GM19468 (cell line): ENCODE data around the gene NFATC3.

Source experiments
- ATAC-seq: cut with Tn5 transposase; IDR thresholded peaks from one replicate; pipeline ENCODE4 v1.9.1; 2021; ENCODE audit warnings: mild to moderate bottlenecking, moderate library complexity, moderate number of reproducible peaks; ENCODE audit not compliant: unreplicated experiment; ENCODE audit errors: extremely low read depth

The NFATC3 gene

DNA sequence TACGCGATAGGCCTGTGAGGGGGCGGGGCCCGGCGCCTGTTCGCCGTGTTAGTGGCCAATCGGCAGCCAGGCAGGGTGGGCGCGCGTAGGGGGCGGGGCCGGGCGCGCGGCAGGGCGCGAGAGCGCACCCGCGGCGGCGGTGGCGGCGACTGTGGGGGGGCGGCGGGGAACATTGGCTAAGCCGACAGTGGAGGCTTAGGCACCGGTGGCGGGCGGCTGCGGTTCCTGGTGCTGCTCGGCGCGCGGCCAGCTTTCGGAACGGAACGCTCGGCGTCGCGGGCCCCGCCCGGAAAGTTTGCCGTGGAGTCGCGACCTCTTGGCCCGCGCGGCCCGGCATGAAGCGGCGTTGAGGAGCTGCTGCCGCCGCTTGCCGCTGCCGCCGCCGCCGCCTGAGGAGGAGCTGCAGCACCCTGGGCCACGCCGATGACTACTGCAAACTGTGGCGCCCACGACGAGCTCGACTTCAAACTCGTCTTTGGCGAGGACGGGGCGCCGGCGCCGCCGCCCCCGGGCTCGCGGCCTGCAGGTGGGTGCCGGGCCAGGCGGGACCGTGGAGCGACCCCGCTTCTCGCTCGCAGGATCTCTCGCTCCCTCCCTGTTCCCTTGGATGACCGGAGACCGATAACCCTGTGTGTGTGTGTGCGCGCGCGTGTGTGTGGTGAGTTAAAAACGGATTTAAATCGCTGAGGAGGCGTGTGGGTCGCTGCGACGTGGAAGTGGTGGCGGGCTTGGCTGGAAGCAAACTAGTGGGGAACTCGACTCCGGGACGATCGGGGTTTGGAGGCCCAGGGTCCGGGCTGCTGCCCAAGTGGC, at the start of gene NFATC3:
NFATC3 (plus strand) TSS at position 112 of the 813 bp plus-strand sequence; CDS start at position 424, 312 bp downstream.
- ATAC-seq: peak; percentile 55

DNA sequence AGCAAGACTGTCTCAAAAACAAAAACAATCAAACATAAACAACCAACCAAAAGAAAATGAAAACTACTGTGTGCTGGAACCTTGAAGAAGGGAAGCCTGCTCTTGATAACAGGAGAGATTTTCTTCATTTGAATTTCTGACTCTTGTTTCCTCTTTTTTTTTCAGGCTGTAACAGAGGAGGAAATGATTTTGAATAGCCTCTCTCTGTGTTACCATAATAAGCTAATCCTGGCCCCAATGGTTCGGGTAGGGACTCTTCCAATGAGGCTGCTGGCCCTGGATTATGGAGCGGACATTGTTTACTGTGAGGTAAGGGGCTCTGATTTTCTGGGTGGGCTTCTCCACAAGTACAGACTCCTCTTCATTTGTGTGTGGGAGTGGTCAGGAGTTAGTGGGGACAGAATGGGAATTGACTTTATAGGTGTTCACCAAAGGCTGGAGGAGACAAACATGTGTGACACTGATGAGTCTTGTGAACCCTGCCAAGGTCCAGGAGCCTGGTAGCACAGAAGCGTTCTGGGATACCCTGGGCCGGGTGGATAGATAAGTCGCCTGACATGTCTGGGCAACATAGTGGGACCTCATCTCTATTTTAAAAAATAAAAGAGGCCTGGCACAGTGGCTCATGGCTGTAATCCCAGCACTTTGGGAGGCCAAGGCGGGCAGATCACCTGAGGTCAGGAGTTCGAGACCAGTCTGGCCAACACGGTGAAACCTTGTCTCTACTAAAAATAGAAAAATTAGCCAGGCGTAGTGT, 47.2 kb upstream of the NFATC3 start:
- ATAC-seq: no peak

DNA sequence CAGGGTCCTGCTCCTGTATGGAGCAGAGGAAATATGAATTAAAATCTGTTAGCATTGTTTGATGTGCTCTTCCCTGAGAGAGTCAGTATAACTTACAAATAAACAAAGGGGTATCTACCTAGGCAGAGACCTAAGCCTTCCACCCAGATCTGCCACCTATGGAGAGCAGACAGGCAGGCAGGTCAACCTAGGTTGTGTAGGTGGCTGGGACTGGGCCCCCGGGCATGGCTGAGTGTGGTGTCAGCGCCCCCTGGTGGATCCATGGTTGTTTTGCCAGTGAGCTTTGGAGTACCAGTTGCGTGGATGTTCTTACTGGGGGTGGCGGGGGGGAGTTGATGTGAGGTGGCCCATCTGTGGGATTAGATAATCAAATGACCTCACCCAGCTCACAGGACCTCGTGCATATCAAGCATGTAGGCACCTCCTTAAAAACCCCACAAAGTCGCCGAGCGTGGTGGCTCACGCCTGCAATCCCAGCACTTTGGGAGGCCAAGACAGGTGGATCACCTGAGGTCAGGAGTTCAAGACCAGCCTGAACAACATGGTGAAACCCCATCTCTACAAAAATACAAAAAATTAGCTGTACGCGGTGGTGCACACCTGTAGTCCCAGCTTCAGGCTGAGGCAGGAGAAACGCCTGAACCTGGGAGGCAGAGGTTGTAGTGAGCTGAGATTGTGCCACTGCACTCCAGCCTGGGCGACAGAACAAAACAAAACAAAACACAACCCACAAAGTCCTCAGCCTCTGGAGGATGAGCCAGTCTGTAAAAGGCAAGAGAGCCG, 44.5 kb upstream of the NFATC3 start:
- no peak for ATAC-seq

DNA sequence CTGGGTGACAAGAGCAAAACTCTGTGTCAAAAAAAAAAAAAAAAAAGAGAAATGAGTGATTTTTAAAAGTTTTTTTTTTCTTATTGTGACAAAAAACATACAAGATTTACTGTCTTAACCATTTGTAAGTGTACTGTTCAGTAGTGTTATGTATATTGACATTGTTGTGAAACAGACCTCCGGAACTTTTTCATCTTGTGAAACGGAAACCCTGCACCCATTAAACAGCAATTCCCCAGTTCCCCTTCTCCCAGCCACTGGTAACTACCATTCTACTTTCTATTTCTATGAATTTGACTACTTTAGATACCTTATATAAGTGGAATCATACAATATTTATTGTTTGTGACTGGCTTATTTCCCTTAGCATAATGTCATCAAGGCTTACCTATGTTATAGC, 43.4 kb upstream of the NFATC3 start:
- ATAC-seq: no peak

DNA sequence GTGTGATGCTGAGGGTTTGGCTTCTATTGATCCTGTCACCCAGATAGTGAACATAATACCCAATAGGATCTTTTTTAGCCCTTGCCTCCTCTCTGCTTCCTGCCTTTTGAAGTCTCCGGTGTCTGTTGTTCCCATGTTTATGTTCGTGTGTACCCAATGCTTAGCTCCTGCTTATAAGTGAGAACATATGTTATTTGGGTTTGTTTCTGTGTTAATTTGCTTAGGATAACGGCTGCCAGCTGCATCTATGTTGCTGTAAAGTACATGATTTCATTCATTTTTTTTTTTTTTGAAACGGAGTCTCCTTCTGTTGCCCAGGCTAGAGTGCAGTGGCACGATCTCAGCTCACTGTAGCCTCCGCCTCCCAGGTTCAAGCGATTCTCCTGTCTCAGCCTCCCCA, 39.1 kb upstream of the NFATC3 start:
- no peak for ATAC-seq

DNA sequence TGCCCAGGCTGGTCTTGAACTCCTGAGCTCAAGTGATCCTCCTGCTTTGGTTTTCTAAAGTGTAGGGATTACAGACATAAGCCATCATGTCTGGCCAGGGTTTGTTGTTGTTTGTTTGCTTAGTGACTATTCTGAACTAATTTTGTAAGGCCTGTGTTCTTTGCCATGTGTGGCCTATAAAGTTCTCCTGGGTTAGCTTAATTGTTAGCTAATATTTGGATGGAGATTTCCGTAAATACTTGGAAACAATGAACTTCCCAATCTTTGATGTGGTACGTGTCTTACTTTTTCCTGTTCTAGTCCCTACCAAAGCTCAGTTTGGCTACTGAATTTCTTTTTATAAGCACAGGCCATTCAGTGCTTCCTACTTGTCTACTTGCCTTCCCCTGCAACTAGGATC, 37.2 kb upstream of the NFATC3 start:
- ATAC-seq: no peak

DNA sequence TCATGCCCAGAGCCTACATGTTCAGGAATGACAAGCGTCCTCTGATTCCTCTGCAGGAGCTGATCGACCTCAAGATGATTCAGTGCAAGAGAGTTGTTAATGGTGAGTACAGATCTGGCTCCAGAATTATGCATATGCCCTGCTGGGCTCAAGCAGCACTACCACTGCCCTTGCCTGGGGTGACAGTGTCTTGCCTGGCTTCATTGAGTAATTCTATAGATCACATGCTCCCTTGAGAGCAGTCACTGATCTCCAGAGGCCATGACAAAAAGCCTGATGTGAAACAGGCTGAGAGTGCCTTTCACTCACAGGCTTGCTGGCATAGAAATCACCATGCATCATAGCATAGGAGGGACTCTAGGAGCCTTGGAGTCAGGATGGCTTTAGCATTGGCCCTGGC, 35.7 kb upstream of the NFATC3 start:
- no peak for ATAC-seq

DNA sequence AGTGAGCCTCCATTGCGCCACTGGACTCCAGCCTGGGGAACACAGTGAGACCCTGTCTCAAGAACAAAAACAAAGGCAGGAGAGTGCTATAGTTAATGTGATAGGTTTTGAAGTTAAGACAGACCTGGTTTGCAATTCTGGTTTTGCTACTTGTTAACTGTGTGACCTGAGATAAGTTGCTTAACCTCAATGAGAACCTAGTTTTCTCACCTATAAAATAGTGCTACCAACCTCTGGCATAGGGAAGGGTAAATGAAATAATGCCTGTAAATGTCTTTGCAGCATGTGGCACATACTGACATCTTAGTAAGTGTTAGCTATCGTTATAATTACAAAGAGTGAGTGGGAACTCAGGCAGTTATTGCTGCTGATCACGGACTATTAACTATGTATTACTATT, 29.8 kb upstream of the NFATC3 start:
- ATAC-seq: no peak

DNA sequence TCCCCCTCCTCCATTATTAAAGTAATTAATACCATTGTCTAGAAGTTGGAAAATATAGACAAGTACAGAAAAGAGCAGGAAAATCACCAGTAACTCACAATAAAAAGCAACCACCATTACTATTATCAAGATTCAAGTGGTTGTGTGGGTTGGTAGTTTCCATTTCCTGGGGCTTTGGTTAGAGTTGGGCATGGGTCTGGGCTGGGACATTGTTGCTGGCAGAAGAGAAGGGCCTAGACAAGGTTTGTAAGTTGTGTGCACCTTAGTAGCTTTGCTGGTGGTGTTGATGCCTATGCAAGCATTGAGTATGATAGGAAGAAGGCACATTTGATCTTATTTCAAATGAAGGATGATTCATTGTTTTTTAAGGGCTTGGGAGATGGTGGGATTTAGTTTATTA, 25.4 kb upstream of the NFATC3 start:
- no peak for ATAC-seq

DNA sequence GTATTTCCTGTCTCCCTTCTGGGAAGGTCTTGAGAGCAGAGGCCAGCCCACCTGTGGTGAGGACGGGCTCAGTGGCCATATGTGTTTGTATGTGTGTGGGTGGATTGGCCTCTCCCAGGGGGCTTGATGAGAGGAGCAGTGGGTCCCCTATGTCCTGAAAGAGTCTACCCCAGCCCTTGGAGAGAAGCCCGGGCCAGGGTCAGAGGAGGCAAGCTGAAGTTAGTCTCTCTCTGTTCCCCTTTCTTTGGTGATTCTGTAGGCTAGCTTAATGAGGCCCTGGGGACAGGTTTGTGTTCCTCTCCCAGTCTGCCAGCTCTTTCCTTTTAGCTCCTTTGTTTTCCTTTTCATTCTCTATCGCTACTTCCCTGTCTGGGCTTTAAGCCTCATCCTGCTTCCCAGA, 23.8 kb upstream of the NFATC3 start:
- ATAC-seq: no peak

DNA sequence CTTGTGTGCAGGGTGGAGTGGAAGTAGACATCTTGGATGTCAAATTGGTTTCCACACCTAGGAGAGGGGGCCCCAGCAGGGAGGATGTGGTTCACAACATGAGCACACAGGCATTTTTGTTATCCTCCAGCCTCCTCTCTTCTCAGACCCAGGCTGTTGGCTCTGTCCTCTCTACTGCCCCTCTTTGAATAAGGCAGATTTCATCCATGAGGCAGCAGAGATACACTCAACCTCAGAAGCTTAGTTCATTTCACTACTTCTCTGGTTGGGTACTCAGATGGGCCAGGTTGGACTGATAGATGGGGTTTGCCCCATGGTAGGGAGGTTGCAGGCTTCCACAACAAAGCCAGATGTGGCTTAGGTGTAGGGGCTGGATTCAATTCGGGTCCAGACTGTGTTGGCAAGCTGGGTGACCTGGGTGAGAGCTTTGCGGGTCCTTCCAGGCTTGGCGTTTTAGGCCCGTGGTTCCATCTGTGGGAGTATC, 22.2 kb upstream of the NFATC3 start:
- ATAC-seq: no peak

DNA sequence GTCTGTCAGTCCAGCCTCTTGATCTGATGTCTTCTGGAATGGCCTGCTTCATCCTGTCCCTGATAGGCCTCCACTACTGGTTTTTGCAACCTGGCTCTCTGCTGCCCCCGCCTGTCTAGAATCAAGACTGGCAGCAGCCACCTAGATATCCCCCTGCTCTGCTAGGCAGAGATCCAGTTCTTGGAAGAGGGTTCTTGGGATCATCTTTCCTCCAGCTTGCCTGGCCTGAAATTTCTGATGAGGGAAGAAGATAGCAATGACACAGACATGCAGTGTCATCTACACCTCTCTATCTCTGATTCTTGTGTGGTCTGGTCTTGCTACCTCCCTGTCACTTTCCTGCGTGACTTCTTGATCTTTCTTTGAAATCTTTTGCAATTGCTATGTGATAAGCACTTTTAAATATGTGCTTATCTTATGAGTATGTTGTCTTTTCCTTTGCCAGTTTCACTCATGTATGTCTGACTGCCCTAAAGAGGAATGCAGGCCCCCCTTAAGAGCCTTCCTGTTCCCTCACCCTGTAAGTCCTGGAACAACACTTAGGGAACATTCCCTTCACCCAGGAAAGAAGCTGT, 20.3 kb upstream of the NFATC3 start:
- ATAC-seq: no peak

DNA sequence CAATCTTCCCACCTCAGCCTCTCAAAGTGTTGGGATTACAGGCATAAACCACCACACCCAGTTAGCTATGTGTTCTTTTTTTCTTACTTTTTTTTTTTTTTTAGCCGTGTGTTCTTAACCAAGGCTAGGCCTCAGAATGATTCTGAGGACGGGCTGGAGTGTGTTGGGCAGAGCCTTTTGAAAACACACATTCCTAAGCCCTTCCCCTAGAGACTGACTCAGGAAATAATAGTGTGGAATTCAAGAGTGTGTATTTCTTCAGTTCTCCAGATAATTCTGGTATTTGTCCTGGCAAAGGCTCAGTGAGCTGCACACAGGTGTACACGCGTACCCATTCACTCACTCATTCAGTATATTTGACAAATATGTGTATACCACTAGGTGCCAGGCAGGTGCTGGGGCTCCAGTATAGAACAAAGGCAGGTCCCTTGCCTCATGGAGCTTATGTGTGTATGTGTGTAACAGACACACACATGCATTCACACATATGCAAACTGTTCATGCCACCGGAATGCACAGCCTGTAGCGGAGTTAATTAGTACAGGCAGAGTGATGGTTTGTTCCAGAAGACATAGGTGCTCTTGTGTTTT, 19.4 kb upstream of the NFATC3 start:
- no peak for ATAC-seq

DNA sequence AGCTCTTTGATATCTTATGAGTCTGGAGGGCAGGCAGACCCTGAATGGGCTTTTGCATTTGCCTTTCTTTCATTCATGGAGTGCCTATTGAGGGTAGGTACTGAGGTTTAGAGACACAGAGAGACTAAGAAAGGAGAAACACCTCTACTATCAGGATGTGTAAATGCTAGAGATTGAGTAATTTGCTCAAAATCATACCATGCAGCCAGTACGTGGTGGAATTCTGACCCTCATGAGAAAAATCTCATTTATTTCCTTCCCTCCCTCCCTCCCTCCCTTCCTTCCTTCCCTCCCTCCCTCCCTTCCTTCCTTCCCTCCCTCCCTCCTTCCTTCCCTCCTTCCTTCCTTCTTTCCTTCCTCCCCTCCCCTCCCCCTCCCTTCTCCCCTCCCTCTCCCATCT, 18.4 kb upstream of the NFATC3 start:
- no peak for ATAC-seq

DNA sequence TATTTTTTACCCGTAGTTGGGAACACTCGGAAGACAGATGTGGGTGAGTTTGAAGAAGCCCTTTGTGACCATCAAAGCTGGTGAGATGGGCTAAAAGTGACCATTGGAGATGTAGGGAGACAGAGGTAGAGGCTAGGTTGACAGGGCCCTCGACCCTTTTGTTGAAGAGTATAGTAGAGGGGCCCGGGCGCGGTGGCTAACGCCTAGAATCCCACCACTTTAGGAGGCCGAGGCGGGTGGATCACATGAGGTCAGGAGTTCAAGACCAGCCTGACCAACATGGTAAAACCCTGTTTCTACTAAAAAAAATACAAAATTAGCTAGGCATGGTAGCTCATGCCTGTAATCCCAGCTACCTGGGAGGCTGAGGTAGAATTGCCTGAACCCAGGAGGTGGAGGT, 16.2 kb upstream of the NFATC3 start:
- no peak for ATAC-seq

DNA sequence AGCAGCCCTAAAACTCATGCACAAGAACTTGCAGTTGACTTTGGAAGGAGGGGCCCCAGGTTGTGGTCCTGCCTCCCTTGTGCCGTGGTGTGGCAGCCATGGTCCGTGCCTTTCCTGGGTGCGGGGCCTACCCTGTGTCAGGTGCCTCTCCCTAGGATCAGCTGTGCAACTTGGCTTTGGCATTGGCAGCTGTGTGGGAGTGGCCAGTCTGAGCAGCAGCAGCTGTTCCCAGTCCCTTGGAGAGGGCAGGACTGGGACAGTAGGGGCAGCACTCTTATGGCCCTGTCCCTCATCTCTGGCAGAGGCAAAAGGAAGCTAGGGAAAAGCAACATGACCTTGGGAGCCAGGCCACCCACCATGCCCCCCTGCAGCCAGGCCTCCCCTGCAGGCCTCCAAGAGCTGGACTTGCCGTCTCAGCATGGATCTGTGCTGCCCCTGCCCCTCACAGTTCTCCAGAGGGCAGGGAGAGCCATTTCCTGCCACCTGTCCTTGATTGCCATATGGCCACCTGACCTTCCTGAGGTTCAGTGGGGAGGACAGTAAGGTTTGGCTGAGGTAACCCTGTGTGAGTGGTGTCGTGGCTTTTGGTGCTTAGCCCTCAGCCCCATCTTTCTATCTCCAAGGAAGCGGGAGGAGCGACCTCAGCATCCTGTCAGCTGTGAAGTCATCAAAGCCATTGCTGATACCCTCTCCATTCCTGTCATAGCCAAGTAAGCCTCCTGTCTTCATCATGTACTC, 15.5 kb upstream of the NFATC3 start:
- ATAC-seq: no peak

DNA sequence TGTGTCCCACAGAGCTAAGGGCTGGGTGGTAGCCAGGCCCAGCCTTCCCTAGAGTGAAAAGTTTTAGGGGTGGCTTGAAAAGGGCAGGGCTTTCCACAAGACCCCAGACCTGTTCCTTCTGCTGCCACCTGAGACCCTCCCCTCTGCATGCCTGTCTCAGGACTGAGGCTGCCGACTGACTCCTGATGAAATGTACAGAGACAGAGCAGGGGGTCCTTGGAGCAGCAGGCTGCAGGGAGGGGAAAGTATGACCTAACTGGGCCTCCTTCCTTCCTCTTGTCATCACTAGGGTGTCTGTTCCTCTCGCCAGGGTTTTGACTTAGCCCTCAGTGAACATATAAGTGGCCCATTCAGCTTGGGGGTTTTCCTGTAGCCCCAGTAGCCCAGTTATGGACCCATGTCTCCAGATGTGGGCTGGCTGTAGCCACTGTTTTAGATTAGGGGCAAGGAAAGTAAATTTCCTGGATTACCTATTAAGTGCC, 14.9 kb upstream of the NFATC3 start:
- no peak for ATAC-seq

DNA sequence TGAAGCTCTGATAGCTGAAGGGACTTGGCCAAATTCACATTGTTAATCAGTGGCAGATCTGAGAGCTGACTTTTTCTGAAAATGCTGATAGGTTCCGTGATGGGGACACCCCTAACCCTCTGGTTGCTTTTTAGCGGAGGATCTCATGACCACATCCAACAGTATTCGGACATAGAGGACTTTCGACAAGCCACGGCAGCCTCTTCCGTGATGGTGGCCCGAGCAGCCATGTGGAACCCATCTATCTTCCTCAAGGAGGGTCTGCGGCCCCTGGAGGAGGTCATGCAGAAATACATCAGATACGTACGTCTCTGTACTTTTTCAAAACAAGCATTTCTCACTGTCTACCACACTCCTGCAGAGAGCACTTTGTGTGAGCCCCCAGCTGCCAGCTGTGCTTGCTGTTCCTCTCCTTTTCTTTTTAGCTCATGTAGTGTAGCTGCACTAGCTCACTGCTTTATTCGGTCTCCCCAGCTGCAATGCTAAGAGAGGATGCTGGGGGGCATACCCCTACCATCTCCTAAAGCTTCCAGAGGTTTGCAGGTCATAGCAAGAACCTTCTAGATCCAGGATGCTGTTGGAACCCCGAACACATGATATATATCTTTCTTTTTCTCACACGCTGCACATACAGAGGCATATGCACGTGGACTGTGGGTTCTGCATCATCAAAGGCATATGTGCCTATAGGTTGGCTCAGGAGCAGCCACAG, 14.2 kb upstream of the NFATC3 start:
- no peak for ATAC-seq

DNA sequence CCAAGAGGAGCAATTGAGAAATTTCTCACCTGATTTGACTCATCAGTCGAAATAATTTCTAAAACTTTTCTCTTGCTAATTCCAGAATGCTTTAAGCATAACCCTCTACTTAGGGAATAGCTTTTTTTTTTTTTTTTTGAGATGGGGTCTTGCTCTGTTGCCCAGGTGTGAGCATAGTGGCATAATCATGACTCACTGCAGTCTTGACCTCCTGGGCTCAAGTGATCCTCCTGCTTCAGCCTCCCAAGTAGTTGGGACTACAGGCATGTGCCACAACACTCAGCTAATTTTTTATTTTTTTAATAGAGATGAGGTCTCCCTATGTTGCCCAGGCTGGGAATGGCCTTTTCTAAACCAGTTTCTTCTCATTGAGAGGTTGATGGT, 13.7 kb upstream of the NFATC3 start:
- no peak for ATAC-seq
